ENCODE measurements around the gene TLCD1.

The TLCD1 gene

DNA sequence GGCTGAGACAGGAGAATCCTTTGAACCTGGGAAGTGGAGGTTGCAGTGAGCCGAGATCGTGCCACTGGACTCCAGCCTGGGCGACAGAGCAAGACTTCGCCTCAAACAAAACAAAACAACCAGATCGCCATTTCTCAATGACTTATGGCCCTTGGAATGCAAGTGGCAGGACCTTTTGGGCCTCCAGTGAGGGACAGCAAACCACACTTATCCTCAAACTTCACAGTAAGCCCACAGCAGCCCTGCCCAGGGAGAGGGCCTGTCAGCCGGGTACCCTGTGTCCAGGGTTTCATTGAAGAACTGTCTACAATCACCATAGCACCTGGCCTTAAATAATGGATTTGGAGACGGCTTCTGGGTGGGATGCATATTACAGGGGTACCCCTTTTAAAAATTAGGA lies 29.5 kb upstream of the TLCD1 start:
- Histone ChIP-seq H3K4me3 (ENCODE audit: low read depth, low read length) (no peak overlapping the region), H3K4me1 (ENCODE audit: control insufficient read depth, insufficient read depth, low read length) (peaks cover under 1% of the 10 kb centered on the region), H3K27me3 (ENCODE audit: control insufficient read depth, insufficient read depth, low read length) (no peaks in the 10 kb centered on the region), H3K9me3 (ENCODE audit: control insufficient read depth, insufficient read depth, low read length) (no peaks in the 10 kb centered on the region), H3K9ac (ENCODE audit: low read depth, low read length) (no peak overlapping the region), H3K36me3 (ENCODE audit: control insufficient read depth, insufficient read depth, low read length) (peaks cover 26% of the 10 kb centered on the region)

DNA sequence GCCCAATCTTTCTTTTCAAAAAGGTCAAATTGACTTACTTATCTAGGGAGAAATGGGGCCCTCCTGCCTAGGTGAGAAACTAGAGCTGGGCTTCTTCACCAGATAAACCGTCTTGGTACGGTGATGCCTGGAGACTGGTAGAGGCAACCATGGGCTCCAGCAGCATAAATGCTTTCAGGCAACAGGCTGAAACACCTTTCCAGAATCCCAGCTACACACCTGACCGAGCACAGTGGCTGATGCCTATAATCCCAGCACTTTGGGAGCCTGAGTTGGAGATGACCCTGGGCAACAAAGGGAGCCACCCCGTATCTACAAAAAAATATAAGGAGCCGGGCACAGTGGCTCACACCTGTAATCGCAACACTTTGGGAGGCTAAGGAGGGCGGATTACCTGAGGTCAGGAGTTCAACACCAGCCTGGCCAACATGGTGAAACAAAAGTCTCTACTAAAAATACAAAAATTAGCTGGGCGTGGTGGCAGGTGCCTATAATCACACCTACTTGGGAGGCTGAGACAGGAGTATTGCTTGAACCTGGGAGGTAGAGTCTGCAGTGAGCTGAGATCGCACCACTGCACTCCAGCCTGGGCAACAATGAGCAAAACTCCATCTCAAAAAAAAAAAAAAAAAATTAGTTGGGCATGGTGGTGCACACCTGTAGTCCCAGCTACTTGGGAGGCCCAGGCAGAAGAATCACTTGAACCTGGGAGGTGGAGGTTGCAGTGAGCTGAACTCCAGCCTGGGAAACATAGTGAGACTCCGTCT lies 25.8 kb upstream of the TLCD1 start:
- peaks cover 29% of the 10 kb centered on the region for H3K36me3 ChIP-seq (ENCODE audit: control insufficient read depth, insufficient read depth, low read length)
- no peaks in the 10 kb centered on the region for H3K9me3 ChIP-seq (ENCODE audit: control insufficient read depth, insufficient read depth, low read length)
- H3K27me3 ChIP-seq (ENCODE audit: control insufficient read depth, insufficient read depth, low read length): no peaks in the 10 kb centered on the region
- H3K4me3 ChIP-seq (ENCODE audit: low read depth, low read length): no peak overlapping the region
- H3K9ac ChIP-seq (ENCODE audit: low read depth, low read length): no peak overlapping the region
- H3K4me1 ChIP-seq (ENCODE audit: control insufficient read depth, insufficient read depth, low read length): peaks cover 6% of the 10 kb centered on the region

DNA sequence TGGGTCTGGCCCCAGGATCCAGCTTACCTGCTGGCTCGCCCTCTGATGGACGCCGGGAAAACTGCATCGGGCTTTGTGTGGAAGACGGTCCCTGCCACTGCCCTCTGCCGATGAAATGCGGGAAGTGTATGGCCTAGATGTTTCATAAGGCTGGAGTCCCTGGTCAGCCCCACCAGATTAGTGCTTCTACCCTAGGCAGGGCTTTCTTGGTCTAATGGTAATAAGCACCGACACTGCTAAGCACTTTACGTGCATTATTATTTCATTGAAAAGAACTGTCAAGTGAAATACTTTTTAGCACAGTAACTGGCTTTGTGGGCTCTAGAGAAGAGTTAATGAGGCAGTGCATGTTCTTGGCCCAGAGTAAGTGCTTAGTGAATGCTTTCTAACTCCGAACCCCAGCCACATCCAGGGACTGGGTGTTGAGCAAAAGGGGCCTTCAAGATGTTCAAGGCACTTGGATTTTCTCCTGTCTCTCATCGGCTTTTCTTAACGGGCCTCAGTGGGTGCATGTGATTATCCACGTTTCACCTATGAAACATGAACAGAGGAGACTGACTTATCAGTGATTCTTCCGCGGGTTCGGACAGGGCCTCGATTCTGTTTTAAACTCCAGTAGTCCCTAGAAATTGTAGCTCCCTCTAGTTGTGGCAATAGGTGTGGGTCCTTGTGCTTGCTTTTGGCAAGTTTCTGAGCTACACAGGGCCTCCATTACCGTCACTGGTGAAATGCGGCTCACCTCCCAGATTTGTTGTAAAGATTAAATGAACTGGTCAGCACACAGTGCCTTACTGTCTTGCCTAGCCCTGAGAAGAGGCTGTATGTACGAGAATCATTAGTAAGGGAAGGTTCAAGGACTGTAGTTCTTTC lies 24.4 kb upstream of the TLCD1 start:
- H3K9ac ChIP-seq (ENCODE audit: low read depth, low read length): no peak overlapping the region
- no peak overlapping the region for H3K4me3 ChIP-seq (ENCODE audit: low read depth, low read length)
- H3K4me1 ChIP-seq (ENCODE audit: control insufficient read depth, insufficient read depth, low read length): peaks cover 16% of the 10 kb centered on the region
- no peaks in the 10 kb centered on the region for H3K27me3 ChIP-seq (ENCODE audit: control insufficient read depth, insufficient read depth, low read length)
- no peaks in the 10 kb centered on the region for H3K9me3 ChIP-seq (ENCODE audit: control insufficient read depth, insufficient read depth, low read length)
- H3K36me3 ChIP-seq (ENCODE audit: control insufficient read depth, insufficient read depth, low read length): peaks cover 29% of the 10 kb centered on the region

DNA sequence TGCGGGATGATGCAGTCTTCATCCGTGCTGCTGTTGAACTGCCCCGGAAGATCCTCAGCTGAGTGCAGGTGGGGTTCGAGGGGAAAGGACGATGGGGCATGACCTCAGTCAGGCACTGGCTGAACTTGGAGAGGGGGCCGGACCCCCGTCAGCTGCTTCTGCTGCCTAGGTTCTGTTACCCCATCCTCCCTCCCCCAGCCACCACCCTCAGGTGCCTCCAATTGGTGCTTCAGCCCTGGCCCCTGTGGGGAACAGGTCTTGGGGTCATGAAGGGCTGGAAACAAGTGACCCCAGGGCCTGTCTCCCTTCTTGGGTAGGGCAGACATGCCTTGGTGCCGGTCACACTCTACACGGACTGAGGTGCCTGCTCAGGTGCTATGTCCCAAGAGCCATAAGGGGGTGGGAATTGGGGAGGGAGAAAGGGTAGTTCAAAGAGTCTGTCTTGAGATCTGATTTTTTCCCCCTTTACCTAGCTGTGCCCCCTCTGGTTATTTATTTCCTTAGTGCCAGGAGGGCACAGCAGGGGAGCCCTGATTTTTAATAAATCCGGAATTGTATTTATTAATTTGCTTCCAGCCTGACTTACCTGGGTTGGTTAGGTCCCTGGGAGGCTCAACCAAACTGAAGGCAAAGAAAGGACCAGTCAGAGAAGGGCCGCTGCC lies 23.6 kb upstream of the TLCD1 start:
- no peak overlapping the region for H3K4me3 ChIP-seq (ENCODE audit: low read depth, low read length)
- H3K36me3 ChIP-seq (ENCODE audit: control insufficient read depth, insufficient read depth, low read length): peaks cover 29% of the 10 kb centered on the region
- no peak overlapping the region for H3K9ac ChIP-seq (ENCODE audit: low read depth, low read length)
- peaks cover 16% of the 10 kb centered on the region for H3K4me1 ChIP-seq (ENCODE audit: control insufficient read depth, insufficient read depth, low read length)
- H3K27me3 ChIP-seq (ENCODE audit: control insufficient read depth, insufficient read depth, low read length): no peaks in the 10 kb centered on the region
- H3K9me3 ChIP-seq (ENCODE audit: control insufficient read depth, insufficient read depth, low read length): no peaks in the 10 kb centered on the region

DNA sequence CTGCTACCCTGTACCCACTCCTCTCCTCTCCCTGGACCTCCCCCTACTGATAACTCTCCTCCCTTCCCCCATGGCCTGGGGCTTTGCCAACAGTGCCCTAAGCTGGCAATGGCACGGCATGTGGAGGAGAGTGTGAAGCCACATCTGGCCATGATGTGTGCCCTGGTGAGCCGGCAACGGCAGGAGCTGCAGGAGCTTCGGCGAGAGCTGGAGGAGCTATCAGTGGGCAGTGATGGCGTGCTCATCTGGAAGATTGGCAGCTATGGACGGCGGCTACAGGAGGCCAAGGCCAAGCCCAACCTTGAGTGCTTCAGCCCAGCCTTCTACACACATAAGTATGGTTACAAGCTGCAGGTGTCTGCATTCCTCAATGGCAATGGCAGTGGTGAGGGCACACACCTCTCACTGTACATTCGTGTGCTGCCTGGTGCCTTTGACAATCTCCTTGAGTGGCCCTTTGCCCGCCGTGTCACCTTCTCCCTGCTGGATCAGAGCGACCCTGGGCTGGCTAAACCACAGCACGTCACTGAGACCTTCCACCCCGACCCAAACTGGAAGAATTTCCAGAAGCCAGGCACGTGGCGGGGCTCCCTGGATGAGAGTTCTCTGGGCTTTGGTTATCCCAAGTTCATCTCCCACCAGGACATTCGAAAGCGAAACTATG lies 23.0 kb upstream of the TLCD1 start:
- Histone ChIP-seq H3K4me1 (ENCODE audit: control insufficient read depth, insufficient read depth, low read length) (peaks cover 16% of the 10 kb centered on the region), H3K4me3 (ENCODE audit: low read depth, low read length) (no peak overlapping the region), H3K9me3 (ENCODE audit: control insufficient read depth, insufficient read depth, low read length) (no peaks in the 10 kb centered on the region), H3K27me3 (ENCODE audit: control insufficient read depth, insufficient read depth, low read length) (no peaks in the 10 kb centered on the region), H3K36me3 (ENCODE audit: control insufficient read depth, insufficient read depth, low read length) (peaks cover 29% of the 10 kb centered on the region), H3K9ac (ENCODE audit: low read depth, low read length) (no peak overlapping the region)

DNA sequence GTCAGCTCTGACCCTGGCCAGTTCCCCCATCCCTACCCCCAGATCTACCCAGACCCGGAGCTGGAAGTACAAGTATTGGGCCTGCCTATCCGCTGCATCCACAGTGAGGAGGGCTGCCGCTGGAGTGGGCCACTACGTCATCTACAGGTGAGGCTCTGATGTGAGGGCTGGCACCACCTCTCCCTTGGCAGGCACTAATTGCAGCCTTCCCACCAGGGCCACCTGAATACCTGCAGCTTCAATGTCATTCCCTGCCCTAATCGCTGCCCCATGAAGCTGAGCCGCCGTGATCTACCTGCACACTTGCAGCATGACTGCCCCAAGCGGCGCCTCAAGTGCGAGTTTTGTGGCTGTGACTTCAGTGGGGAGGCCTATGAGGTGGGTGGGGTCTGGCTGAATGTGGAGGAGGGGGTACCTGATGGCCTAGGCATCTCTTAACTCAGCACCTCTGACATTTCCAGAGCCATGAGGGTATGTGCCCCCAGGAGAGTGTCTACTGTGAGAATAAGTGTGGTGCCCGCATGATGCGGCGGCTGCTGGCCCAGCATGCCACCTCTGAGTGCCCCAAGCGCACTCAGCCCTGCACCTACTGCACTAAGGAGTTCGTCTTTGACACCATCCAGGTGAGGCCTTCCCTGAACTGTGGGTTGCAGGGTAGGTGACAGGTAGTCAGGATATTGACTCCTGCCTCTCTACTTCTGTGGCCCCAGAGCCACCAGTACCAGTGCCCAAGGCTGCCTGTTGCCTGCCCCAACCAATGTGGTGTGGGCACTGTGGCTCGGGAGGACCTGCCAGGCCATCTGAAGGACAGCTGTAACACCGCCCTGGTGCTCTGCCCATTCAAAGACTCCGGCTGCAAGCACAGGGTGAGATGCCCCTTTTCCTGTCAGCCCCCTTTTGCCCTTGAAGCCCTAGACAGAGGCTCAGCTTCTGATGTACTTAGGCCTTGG lies 22.0 kb upstream of the TLCD1 start:
- Histone ChIP-seq H3K9ac (ENCODE audit: low read depth, low read length) (no peak overlapping the region), H3K4me3 (ENCODE audit: low read depth, low read length) (no peak overlapping the region), H3K9me3 (ENCODE audit: control insufficient read depth, insufficient read depth, low read length) (no peaks in the 10 kb centered on the region), H3K4me1 (ENCODE audit: control insufficient read depth, insufficient read depth, low read length) (peaks cover 16% of the 10 kb centered on the region), H3K27me3 (ENCODE audit: control insufficient read depth, insufficient read depth, low read length) (no peaks in the 10 kb centered on the region), H3K36me3 (ENCODE audit: control insufficient read depth, insufficient read depth, low read length) (peaks cover 29% of the 10 kb centered on the region)

DNA sequence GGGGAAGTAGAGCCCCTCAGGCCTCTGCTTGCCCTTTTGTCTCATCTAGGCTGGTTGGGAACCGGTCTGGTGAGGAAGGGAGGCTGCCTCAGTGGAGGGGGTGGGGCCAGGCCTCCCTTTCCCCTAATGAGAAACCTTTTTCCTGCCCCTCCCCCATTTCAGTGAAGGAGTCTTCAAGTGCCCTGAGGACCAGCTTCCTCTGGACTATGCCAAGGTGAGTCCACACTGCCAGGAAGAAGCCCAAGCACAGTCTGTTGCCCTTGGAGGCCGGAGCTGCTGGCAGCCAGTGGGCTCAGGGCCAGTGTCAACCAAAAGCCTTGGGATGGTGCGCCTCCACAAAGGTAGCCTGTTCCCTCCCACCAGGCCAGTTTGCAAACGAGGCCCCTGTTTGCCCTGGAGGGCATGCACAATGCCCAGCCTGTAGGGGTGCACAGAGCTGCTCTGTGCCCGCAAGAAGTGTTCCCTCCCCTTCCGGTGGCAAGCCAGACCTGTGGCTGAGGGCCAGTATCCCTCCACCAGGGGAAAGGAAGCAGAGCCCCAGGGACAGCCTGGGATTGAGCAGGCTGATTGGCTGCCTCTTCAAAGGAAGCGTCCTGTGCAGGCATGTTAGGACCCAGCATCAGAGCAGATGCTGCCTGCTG lies 21.1 kb upstream of the TLCD1 start:
- H3K4me3 ChIP-seq (ENCODE audit: low read depth, low read length): peak overlapping the region; percentile 32
- peaks cover 29% of the 10 kb centered on the region for H3K36me3 ChIP-seq (ENCODE audit: control insufficient read depth, insufficient read depth, low read length)
- no peaks in the 10 kb centered on the region for H3K27me3 ChIP-seq (ENCODE audit: control insufficient read depth, insufficient read depth, low read length)
- peak overlapping the region; percentile 37 for H3K9ac ChIP-seq (ENCODE audit: low read depth, low read length)
- H3K9me3 ChIP-seq (ENCODE audit: control insufficient read depth, insufficient read depth, low read length): no peaks in the 10 kb centered on the region
- peaks cover 16% of the 10 kb centered on the region for H3K4me1 ChIP-seq (ENCODE audit: control insufficient read depth, insufficient read depth, low read length)

DNA sequence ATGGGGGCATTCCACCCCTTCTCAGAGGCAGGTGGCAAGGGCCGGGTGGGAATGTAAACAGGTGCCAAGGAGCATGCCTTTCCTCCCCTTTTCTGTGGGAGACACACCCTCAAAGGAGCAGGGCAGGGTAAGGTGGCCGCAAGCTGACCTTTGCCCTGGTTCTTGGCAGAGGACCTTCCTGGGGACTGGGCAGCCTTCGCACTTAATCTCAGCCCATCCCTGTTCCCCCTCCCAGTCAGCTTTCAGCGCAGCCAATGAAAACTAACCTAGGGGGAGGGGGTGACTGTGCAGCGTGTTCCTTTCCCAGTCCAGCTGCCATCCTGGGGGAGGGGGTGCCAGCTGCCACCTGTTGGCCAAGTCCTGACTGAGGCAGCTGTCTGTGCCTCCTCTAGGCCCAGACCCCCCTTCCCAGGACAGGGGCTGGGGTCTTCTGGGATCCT lies 20.6 kb upstream of the TLCD1 start:
- Histone ChIP-seq H3K9me3 (ENCODE audit: control insufficient read depth, insufficient read depth, low read length) (no peaks in the 10 kb centered on the region), H3K27me3 (ENCODE audit: control insufficient read depth, insufficient read depth, low read length) (no peaks in the 10 kb centered on the region), H3K9ac (ENCODE audit: low read depth, low read length) (peak overlapping the region; percentile 37), H3K36me3 (ENCODE audit: control insufficient read depth, insufficient read depth, low read length) (peaks cover 33% of the 10 kb centered on the region), H3K4me3 (ENCODE audit: low read depth, low read length) (peak overlapping the region; percentile 93), H3K4me1 (ENCODE audit: control insufficient read depth, insufficient read depth, low read length) (peaks cover 16% of the 10 kb centered on the region)

DNA sequence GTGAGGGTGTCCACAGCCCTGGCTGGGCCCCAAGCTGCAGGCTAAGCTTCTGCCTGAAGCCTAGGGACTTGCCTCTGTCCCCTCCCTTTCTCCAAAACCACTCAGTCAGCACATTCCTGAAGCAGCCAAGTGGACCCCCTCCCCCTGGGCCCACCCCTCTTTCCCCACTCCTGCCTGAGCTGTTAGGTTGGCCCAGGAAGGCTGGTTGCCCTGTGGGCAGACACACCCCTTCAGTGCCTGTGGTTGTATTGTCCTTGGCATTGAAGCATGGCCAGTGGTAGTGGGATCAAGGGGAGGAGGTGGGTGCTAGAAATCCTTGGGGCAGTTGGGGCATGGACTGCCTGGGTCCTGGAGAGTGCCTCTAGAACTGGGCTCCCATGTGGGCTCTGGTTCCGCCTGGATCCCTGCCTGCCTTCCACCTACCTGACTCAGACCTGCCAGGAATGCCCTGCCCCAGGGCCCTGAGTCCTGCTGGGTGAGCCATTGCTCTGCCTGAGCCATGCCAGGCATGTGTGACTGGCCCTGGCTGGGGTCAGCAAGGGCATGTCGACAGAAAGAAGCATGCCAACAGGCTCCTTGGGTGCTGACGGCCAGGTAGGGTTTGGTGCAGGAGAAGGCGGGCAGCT lies 19.9 kb upstream of the TLCD1 start:
- H3K4me1 ChIP-seq (ENCODE audit: control insufficient read depth, insufficient read depth, low read length): peaks cover 16% of the 10 kb centered on the region
- peak overlapping the region; percentile 93 for H3K4me3 ChIP-seq (ENCODE audit: low read depth, low read length)
- no peaks in the 10 kb centered on the region for H3K9me3 ChIP-seq (ENCODE audit: control insufficient read depth, insufficient read depth, low read length)
- peak overlapping the region; percentile 83 for H3K9ac ChIP-seq (ENCODE audit: low read depth, low read length)
- no peaks in the 10 kb centered on the region for H3K27me3 ChIP-seq (ENCODE audit: control insufficient read depth, insufficient read depth, low read length)
- H3K36me3 ChIP-seq (ENCODE audit: control insufficient read depth, insufficient read depth, low read length): peaks cover 33% of the 10 kb centered on the region

All from iPS-15b (cell line).